Keratinocyte (primary cell): Measurements from ENCODE around the gene IFNB1. TPM values are rescaled to one million over a fixed set of nuclear protein-coding genes. Genes with fewer than 3 reads are reported as not detected.

Experiments used
- DNase-seq: peaks from one replicate; pipeline ENCODE4 v3.0.0-alpha.2; 2011; ENCODE audit warnings: low read depth, missing footprints, low spot score
- FAIRE-seq: peaks from 2 replicates; lab custom pipeline; 2011; peaks lifted over from hg19 to GRCh38; lab: Jason Lieb, UNC
- H2AFZ ChIP-seq: 2 replicates; pipeline ENCODE4 v1.6.0; 2012; ENCODE audit warnings: low read length, control low read depth, inconsistent platforms; ENCODE audit not compliant: control insufficient read depth
- H3K27ac ChIP-seq: 2 replicates; pipeline ENCODE4 v1.5.1; 2011; ENCODE audit warnings: low read length; ENCODE audit not compliant: control insufficient read depth, insufficient read depth
- H3K27me3 ChIP-seq: 3 replicates; pipeline ENCODE4 v1.6.0; 2011; ENCODE audit warnings: low read length; ENCODE audit not compliant: control insufficient read depth, insufficient read depth; ENCODE audit errors: extremely low read depth
- H3K36me3 ChIP-seq, 2 experiments: 2 replicates in 1 of 2; 3 replicates in 1 of 2; pipeline ENCODE4 v1.5.1; 2011; ENCODE audit warnings: low read length in 2 of 2, mild to moderate bottlenecking in 1 of 2; ENCODE audit not compliant: control insufficient read depth in 2 of 2, insufficient read depth in 2 of 2; ENCODE audit errors: extremely low read depth in 1 of 2
- H3K4me1 ChIP-seq: 3 replicates; pipeline ENCODE4 v1.5.1; 2011; ENCODE audit warnings: low read length; ENCODE audit not compliant: control insufficient read depth, insufficient read depth; ENCODE audit errors: extremely low read depth
- H3K4me2 ChIP-seq: 3 replicates; pipeline ENCODE4 v1.6.0; 2011; ENCODE audit warnings: low read depth, low read length; ENCODE audit not compliant: control insufficient read depth, insufficient read depth; ENCODE audit errors: extremely low read depth
- H3K4me3 ChIP-seq, 3 experiments: fragments of 200-600 bp in 1 of 3; sonication (generic) in 1 of 3; 2 replicates in 2 of 3; 3 replicates in 1 of 3; pipeline ENCODE4 v1.5.1; 2011 to 2016; ENCODE audit warnings: low read length in 3 of 3, mild to moderate bottlenecking in 3 of 3, control low read depth in 2 of 3, inconsistent platforms in 1 of 3, low read depth in 1 of 3, mixed read lengths in 1 of 3, mixed run types in 1 of 3, moderate library complexity in 1 of 3; ENCODE audit not compliant: control insufficient read depth in 2 of 3, insufficient read depth in 2 of 3; ENCODE audit errors: extremely low read depth in 1 of 3
- H3K79me2 ChIP-seq: 2 replicates; pipeline ENCODE4 v1.6.0; 2012; ENCODE audit warnings: low read length; ENCODE audit not compliant: control insufficient read depth, insufficient read depth
- H3K9ac ChIP-seq: 3 replicates; pipeline ENCODE4 v1.6.0; 2011; ENCODE audit warnings: low read length; ENCODE audit not compliant: control insufficient read depth, insufficient read depth; ENCODE audit errors: extremely low read depth
- H3K9me1 ChIP-seq: 3 replicates; pipeline ENCODE4 v1.6.0; 2011; ENCODE audit warnings: low read length; ENCODE audit not compliant: control insufficient read depth, insufficient read depth; ENCODE audit errors: extremely low read depth
- H3K9me3 ChIP-seq: 2 replicates; pipeline ENCODE4 v1.5.1; 2012; ENCODE audit warnings: low read depth, low read length; ENCODE audit not compliant: control insufficient read depth
- H4K20me1 ChIP-seq: 3 replicates; pipeline ENCODE4 v1.6.0; 2011; ENCODE audit warnings: low read length; ENCODE audit not compliant: control insufficient read depth, insufficient read depth; ENCODE audit errors: extremely low read depth
- CTCF ChIP-seq, 3 experiments: IDR thresholded peaks in 1 of 3; conservative IDR thresholded peaks in 1 of 3; optimal IDR thresholded peaks in 1 of 3; 2 replicates in 2 of 3; 3 replicates in 1 of 3; pipeline versions ENCODE3 to v1.5.1; 2011; ENCODE audit warnings: low read length in 3 of 3, mild to moderate bottlenecking in 3 of 3, moderate library complexity in 2 of 3, control low read depth in 1 of 3, inconsistent platforms in 1 of 3; ENCODE audit not compliant: insufficient read depth in 2 of 3; ENCODE audit errors: extremely low read depth in 1 of 3
- EZH2 ChIP-seq: IDR thresholded peaks from one replicate; pipeline ENCODE4 v1.6.1; 2012; ENCODE audit warnings: inconsistent platforms, mild to moderate bottlenecking, low read length, moderate library complexity
- dilution Hi-C: fragments of 300-500 bp; cut with MboI; formaldehyde crosslinking; loops from one replicate; pipeline ENCODE4 v1.7.0; 2020; ENCODE audit warnings: low sequenced_read_pairs; ENCODE audit not compliant: extremely low pct_ligation_motif_present
- polyA plus RNA-seq, 5 experiments: library from polyadenylated mRNA; depleted of rRNA in 3 of 5; stranded (reverse) in 3 of 5; stranded (forward) in 1 of 5; unstranded in 1 of 5; fragments of >200 nt; gene quantifications; 1 replicate in 1 of 5; 2 replicates in 3 of 5; 3 replicates in 1 of 5; pipeline versions ENCODE4 v1.2.1 to v1.2.3, GENCODE V29; 2011 to 2012; ENCODE audit warnings: missing spikeins in 2 of 5, low read depth in 1 of 5, low replicate concordance in 1 of 5

The IFNB1 gene
- polyA plus RNA-seq, 1 donor (not counting 4 experiments of a cell fraction or from before 2014, with no cell fraction given), result 0.07 TPM

- Histone ChIP-seq H3K4me1 (no peaks in the 10 kb centered on the region), H3K9ac (no peak overlapping the region), H3K79me2 (no peaks in the 10 kb centered on the region), H3K9me3 (peaks cover 2% of the 10 kb centered on the region), H4K20me1 (no peaks in the 10 kb centered on the region), H2AFZ (no peak overlapping the region), H3K9me1 (no peaks in the 10 kb centered on the region), H3K36me3 (no peaks in the 10 kb centered on the region), H3K27ac (no peak overlapping the region), H3K4me3 (no peak overlapping the region), H3K27me3 (no peaks in the 10 kb centered on the region), H3K4me2 (no peak overlapping the region)
- FAIRE-seq, result no peak
- dilution Hi-C loops, result no loop called here
- DNase-seq, result no peak
- TF ChIP-seq CTCF (optimal IDR thresholded peaks at IDR 0.05 in 1 of 3, IDR thresholded peaks at IDR 0.05 in 1 of 3, conservative IDR thresholded peaks at IDR 0.05 in 1 of 3; ENCODE audit: extremely low read depth in 1 of 3, insufficient read depth in 2 of 3, low read length in 3 of 3), result no peak
- TF ChIP-seq EZH2, result no peak
Observed at GRCh38 chr9:21081999-21082398, 4.3 kb upstream of the IFNB1 start.

- H3K4me2 ChIP-seq, result no peak overlapping the region
- no peaks in the 10 kb centered on the region for H3K36me3 ChIP-seq
- DNase-seq (no peak), FAIRE-seq (no peak)
- no peaks in the 10 kb centered on the region for H3K9me1 ChIP-seq
- no peaks in the 10 kb centered on the region for H3K27me3 ChIP-seq
- H3K4me3 ChIP-seq, result no peak overlapping the region
- dilution Hi-C loops, result no loop called here
- H3K9ac ChIP-seq, result no peak overlapping the region
- H3K79me2 ChIP-seq, result no peaks in the 10 kb centered on the region
- H3K4me1 ChIP-seq, result no peaks in the 10 kb centered on the region
- no peaks in the 10 kb centered on the region for H3K9me3 ChIP-seq
- H4K20me1 ChIP-seq, result no peaks in the 10 kb centered on the region
- TF ChIP-seq CTCF (optimal IDR thresholded peaks at IDR 0.05 in 1 of 3, IDR thresholded peaks at IDR 0.05 in 1 of 3, conservative IDR thresholded peaks at IDR 0.05 in 1 of 3; ENCODE audit: extremely low read depth in 1 of 3, insufficient read depth in 2 of 3, low read length in 3 of 3), result no peak
- H2AFZ ChIP-seq, result no peak overlapping the region
- no peak overlapping the region for H3K27ac ChIP-seq
Observed at GRCh38 chr9:21081451-21081850, 3.7 kb upstream of the IFNB1 start.
